Gastrocnemius medialis (tissue), 4 donors: ENCODE data around the gene WNT2.

Experiments used
- POLR2A ChIP-seq, 2 donors: fragments of 450-650 bp; IDR thresholded peaks; one replicate each; pipeline ENCODE4 v1.6.1; 2017; ENCODE audit warnings: antibody characterized with exemption in 2 of 2, mild to moderate bottlenecking in 2 of 2, moderate library complexity in 2 of 2
- TF ChIP-seq, protein P1 (sequence below), 5 experiments: fragments of 450-650 bp in 3 of 5; fragments of 200-600 bp in 2 of 5; sonication (generic) in 2 of 5; IDR thresholded peaks in 4 of 5; conservative IDR thresholded peaks in 1 of 5; 1 replicate in 4 of 5; 2 replicates in 1 of 5; pipeline ENCODE4 v1.5.1; 2016 to 2019; ENCODE audit warnings: antibody characterized with exemption in 5 of 5, mild to moderate bottlenecking in 3 of 5, moderate library complexity in 3 of 5

DNA sequence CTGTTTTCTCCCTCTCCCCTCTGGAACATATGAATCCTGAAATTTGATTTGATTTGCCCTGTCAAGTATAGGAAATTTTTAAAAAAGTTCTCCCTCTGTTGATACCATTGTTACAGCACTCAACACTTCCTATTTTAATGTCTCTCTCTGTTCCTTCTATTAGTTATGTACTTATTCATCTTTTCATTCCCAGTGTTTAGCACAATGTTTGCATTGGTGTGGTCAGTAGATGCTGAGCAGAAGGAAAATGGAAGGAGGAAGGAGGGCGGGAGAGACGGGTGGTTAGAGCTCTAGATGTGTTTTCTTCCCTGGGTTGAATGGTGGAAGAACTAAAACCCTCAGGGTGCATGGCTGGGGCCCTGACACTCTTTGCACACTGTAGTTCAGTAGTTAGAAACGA is 79.5 kb downstream of the WNT2 start:
- TF ChIP-seq, protein P1, sequence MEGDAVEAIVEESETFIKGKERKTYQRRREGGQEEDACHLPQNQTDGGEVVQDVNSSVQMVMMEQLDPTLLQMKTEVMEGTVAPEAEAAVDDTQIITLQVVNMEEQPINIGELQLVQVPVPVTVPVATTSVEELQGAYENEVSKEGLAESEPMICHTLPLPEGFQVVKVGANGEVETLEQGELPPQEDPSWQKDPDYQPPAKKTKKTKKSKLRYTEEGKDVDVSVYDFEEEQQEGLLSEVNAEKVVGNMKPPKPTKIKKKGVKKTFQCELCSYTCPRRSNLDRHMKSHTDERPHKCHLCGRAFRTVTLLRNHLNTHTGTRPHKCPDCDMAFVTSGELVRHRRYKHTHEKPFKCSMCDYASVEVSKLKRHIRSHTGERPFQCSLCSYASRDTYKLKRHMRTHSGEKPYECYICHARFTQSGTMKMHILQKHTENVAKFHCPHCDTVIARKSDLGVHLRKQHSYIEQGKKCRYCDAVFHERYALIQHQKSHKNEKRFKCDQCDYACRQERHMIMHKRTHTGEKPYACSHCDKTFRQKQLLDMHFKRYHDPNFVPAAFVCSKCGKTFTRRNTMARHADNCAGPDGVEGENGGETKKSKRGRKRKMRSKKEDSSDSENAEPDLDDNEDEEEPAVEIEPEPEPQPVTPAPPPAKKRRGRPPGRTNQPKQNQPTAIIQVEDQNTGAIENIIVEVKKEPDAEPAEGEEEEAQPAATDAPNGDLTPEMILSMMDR (IDR thresholded peaks at IDR 0.05 in 4 of 5, conservative IDR thresholded peaks at IDR 0.05 in 1 of 5), result no peak
- no peak for TF ChIP-seq POLR2A (IDR thresholded peaks at IDR 0.05)
